Stimulated activated CD8-positive, alpha-beta memory T cell treated with anti-CD3 and anti-CD28 coated beads, Interleukin-15, amount 100 ng/mL, for 1 hour (primary cell): ENCODE measurements around the gene F9.

ENCODE experiments used
- DNase-seq: peaks from one replicate; pipeline ENCODE4 v3.0.0-alpha.2; 2020; ENCODE audit warnings: low read depth

F9 gene

DNA sequence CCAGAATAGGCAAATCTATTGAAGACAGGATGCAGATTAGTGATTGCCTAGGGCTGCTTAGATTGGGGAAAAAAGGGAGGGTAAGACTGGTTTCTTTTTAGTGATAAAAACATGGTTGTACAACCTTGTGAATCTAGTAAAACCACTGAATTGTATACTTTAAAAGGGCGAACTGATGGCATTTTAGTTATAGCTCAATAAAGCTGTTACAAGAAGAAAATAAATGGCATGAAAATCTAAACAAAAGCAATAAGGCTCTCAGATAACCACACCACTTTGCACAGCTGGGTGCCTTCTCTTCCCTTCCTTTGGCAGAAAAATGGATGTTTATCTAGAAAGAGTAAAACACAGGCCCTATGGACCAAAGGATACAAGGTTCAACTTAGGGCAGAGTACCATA is 69.6 kb downstream of the F9 start:
- no peak for DNase-seq
